ENCODE measurements around the gene UBE2B.

UBE2B gene

DNA sequence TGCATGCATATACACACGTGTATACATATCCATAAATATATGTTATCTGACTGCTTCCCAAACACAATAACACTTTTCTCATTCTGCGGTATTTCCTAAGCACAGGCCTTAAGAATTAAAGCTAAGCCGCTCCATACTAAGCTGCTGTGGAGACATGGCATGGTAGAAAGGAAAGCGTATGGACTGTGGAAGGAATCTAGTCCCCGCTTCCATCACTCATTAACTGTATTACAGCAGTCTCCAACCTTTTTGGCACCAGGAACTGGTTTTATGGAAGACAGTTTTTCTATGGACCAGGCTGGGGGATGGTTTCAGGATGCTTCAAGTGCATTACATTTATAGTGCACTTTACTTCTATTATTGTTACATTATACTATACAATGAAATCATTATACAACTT, 15.7 kb upstream of the UBE2B start:
- Histone ChIP-seq H3K27me3 (ENCODE audit: control insufficient read depth in 1 of 2, insufficient read depth in 1 of 2, low read length in 2 of 2) (no peaks in the 10 kb centered on the region), H4K91ac (ENCODE audit: low read length) (no peak overlapping the region), H3K14ac (ENCODE audit: low read length in 2 of 2) (no peak overlapping the region), H3K4me3 (ENCODE audit: insufficient read depth in 1 of 2, low read depth in 1 of 2, low read length in 2 of 2) (no peak overlapping the region), H3K4me2 (ENCODE audit: low read length, poor library complexity, severe bottlenecking) (no peak overlapping the region), H2BK5ac (ENCODE audit: low read depth, low read length, poor library complexity, severe bottlenecking) (no peak overlapping the region), H2BK12ac (ENCODE audit: low read length in 2 of 2) (no peak overlapping the region), H3K4me1 (ENCODE audit: control insufficient read depth, insufficient read depth, low read depth, low read length) (no peaks in the 10 kb centered on the region), H3K27ac (ENCODE audit: low read length, poor library complexity, severe bottlenecking) (no peak overlapping the region), H2AK5ac (ENCODE audit: low read length, severe bottlenecking) (no peak overlapping the region), H3K23ac (ENCODE audit: low read length in 2 of 2) (no peak overlapping the region), H4K8ac (ENCODE audit: low read length) (no peak overlapping the region), H3K4ac (ENCODE audit: low read depth in 1 of 2, low read length in 2 of 2) (no peak overlapping the region), H3K18ac (ENCODE audit: low read depth in 1 of 2, low read length in 2 of 2) (no peak overlapping the region), H3K9me3 (ENCODE audit: control insufficient read depth, low read length) (no peaks in the 10 kb centered on the region), H2AFZ (ENCODE audit: low read depth, low read length) (no peak overlapping the region), H2BK15ac (ENCODE audit: low read depth, poor library complexity, severe bottlenecking) (no peak overlapping the region), H3K36me3 (ENCODE audit: control insufficient read depth in 1 of 2, insufficient read depth in 2 of 2, low read depth in 1 of 2, low read length in 2 of 2) (peaks cover 0 to 21% of the 10 kb centered on the region in 2 experiments), H3K9ac (ENCODE audit: low read length) (no peak overlapping the region), H2BK120ac (ENCODE audit: low read depth, low read length) (no peak overlapping the region), H3K79me1 (replicated peaks; ENCODE audit: low read length, poor library complexity, severe bottlenecking) (peaks cover 13% of the 10 kb centered on the region)
- no peak for DNase-seq
- 98% methylated on average over 3 of the region's 5 CpGs for WGBS

DNA sequence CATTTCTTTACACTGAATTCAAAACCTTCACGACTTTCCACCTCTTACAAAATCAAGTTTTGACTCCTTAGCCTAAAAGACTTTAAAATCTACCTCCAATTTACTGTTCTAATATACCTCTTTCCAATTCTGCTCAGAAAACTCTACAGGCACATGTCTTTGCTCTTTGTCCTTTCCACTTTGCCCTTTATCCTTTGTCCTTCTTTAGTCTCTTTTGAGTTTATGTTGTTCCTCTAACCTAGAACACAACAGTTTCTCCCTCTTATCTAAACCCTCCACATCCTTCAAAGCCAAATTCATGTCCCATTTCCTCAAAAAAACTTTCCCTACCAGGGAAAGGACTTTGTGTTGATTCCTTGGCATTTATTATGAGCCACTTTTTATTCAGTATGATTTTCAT, 5.8 kb upstream of the UBE2B start:
- no peak overlapping the region for H2AFZ ChIP-seq (ENCODE audit: low read depth, low read length)
- no peak overlapping the region for H2BK120ac ChIP-seq (ENCODE audit: low read depth, low read length)
- no peaks in the 10 kb centered on the region for H3K9me3 ChIP-seq (ENCODE audit: control insufficient read depth, low read length)
- DNase-seq, result no peak
- H3K4me2 ChIP-seq (ENCODE audit: low read length, poor library complexity, severe bottlenecking), result no peak overlapping the region
- H3K4ac ChIP-seq (ENCODE audit: low read depth in 1 of 2, low read length in 2 of 2), result no peak overlapping the region
- H3K23ac ChIP-seq (ENCODE audit: low read length in 2 of 2), result no peak overlapping the region
- peaks cover 3% of the 10 kb centered on the region for H3K4me1 ChIP-seq (ENCODE audit: control insufficient read depth, insufficient read depth, low read depth, low read length)
- H4K91ac ChIP-seq (ENCODE audit: low read length), result no peak overlapping the region
- 94% methylated on average over 1 of the region's 1 CpG for WGBS
- H4K8ac ChIP-seq (ENCODE audit: low read length), result no peak overlapping the region
- H3K27ac ChIP-seq (ENCODE audit: low read length, poor library complexity, severe bottlenecking), result no peak overlapping the region
- peak overlapping the region in 1 of 2 experiments; percentile 93 for H3K4me3 ChIP-seq (ENCODE audit: insufficient read depth in 1 of 2, low read depth in 1 of 2, low read length in 2 of 2)
- peak overlapping the region; percentile 95 for H3K9ac ChIP-seq (ENCODE audit: low read length)
- H3K14ac ChIP-seq (ENCODE audit: low read length in 2 of 2), result no peak overlapping the region
- no peaks in the 10 kb centered on the region for H3K27me3 ChIP-seq (ENCODE audit: control insufficient read depth in 1 of 2, insufficient read depth in 1 of 2, low read length in 2 of 2)
- no peak overlapping the region for H2BK12ac ChIP-seq (ENCODE audit: low read length in 2 of 2)
- H3K36me3 ChIP-seq (ENCODE audit: control insufficient read depth in 1 of 2, insufficient read depth in 2 of 2, low read depth in 1 of 2, low read length in 2 of 2), result peaks cover 0 to 6% of the 10 kb centered on the region in 2 experiments
- no peak overlapping the region for H3K18ac ChIP-seq (ENCODE audit: low read depth in 1 of 2, low read length in 2 of 2)
- H3K79me1 ChIP-seq (replicated peaks; ENCODE audit: low read length, poor library complexity, severe bottlenecking), result peaks cover 8% of the 10 kb centered on the region
- no peak overlapping the region for H2BK15ac ChIP-seq (ENCODE audit: low read depth, poor library complexity, severe bottlenecking)
- H2BK5ac ChIP-seq (ENCODE audit: low read depth, low read length, poor library complexity, severe bottlenecking), result no peak overlapping the region
- H2AK5ac ChIP-seq (ENCODE audit: low read length, severe bottlenecking), result no peak overlapping the region

DNA sequence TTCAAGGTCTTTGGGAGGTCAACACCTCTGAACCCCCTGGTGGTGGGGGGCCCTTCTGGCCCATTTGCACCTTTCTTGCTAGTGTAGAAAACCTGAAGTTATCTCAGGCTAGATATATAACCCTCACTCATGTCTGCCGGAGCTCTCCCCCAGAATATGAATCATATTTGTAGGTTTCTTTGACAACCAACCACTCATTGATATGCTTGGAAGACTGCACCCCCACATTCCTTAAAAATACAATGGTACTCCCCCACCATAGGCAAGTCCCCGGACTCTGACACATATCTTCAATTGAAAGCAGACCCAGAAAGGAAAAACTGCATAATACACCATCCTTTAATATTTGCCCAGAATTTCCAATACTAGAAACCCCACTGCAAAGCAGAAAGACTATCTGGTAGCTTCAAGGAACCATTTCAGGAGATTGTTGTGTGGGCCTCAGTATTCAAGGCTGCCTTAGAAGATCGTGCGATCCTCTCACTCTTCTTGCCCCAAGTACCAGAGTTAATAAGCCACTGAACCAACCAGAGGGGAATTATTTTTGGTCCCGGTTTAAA, 978 bp upstream of the UBE2B start:
- DNase-seq, result no peak
- Histone ChIP-seq H3K23ac (ENCODE audit: low read length in 2 of 2) (no peak overlapping the region), H3K4me2 (ENCODE audit: low read length, poor library complexity, severe bottlenecking) (peak overlapping the region; percentile 54), H3K36me3 (ENCODE audit: control insufficient read depth in 1 of 2, insufficient read depth in 2 of 2, low read depth in 1 of 2, low read length in 2 of 2) (peaks cover 0 to 16% of the 10 kb centered on the region in 2 experiments), H3K9ac (ENCODE audit: low read length) (peak overlapping the region; percentile 100), H3K18ac (ENCODE audit: low read depth in 1 of 2, low read length in 2 of 2) (peak overlapping the region in 1 of 2 experiments; percentile 52), H2AK5ac (ENCODE audit: low read length, severe bottlenecking) (no peak overlapping the region), H4K8ac (ENCODE audit: low read length) (no peak overlapping the region), H2BK5ac (ENCODE audit: low read depth, low read length, poor library complexity, severe bottlenecking) (no peak overlapping the region), H2AFZ (ENCODE audit: low read depth, low read length) (no peak overlapping the region), H3K14ac (ENCODE audit: low read length in 2 of 2) (no peak overlapping the region), H4K91ac (ENCODE audit: low read length) (no peak overlapping the region), H2BK15ac (ENCODE audit: low read depth, poor library complexity, severe bottlenecking) (no peak overlapping the region), H2BK120ac (ENCODE audit: low read depth, low read length) (no peak overlapping the region), H3K27me3 (ENCODE audit: control insufficient read depth in 1 of 2, insufficient read depth in 1 of 2, low read length in 2 of 2) (no peaks in the 10 kb centered on the region), H3K27ac (ENCODE audit: low read length, poor library complexity, severe bottlenecking) (peak overlapping the region; percentile 28), H3K9me3 (ENCODE audit: control insufficient read depth, low read length) (no peaks in the 10 kb centered on the region), H2BK12ac (ENCODE audit: low read length in 2 of 2) (no peak overlapping the region), H3K79me1 (replicated peaks; ENCODE audit: low read length, poor library complexity, severe bottlenecking) (peaks cover 7% of the 10 kb centered on the region), H3K4me3 (ENCODE audit: insufficient read depth in 1 of 2, low read depth in 1 of 2, low read length in 2 of 2) (peak overlapping the region in 1 of 2 experiments; percentile 94), H3K4me1 (ENCODE audit: control insufficient read depth, insufficient read depth, low read depth, low read length) (peaks cover 4% of the 10 kb centered on the region), H3K4ac (ENCODE audit: low read depth in 1 of 2, low read length in 2 of 2) (no peak overlapping the region)
- WGBS, result 71% methylated on average over 4 of the region's 5 CpGs

DNA sequence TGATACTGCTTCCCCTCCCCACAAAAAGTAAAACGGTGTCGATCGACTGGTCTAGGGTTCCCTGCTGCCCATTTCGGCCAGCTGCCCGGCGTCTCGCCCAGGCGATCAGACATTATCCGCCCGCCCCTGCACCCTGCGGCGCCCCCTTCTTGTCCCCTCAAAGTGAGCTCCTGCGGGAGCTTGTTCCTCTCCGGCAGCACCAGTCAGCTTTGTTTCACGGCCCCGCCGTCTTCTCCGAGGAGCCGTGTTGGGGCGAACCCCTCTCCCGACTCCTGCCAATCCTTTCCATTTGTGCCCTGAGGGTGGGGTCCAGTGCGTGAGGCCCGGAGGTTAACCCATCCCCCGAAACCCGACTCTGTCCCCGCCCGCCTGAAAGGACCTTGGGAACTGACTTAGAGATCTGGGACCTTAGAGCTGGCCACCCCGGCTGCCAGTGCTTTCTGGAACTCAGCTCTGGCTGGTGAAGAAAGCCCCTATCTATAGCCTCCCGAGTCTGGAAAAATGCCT, 518 bp downstream of the UBE2B start:
- no peaks in the 10 kb centered on the region for H3K27me3 ChIP-seq (ENCODE audit: control insufficient read depth in 1 of 2, insufficient read depth in 1 of 2, low read length in 2 of 2)
- no peak overlapping the region for H2BK12ac ChIP-seq (ENCODE audit: low read length in 2 of 2)
- H3K4me2 ChIP-seq (ENCODE audit: low read length, poor library complexity, severe bottlenecking), result peak overlapping the region; percentile 78
- DNase-seq, result peak; percentile 72
- peak overlapping the region in 1 of 2 experiments; percentile 89 for H3K14ac ChIP-seq (ENCODE audit: low read length in 2 of 2)
- peaks cover 5% of the 10 kb centered on the region for H3K79me1 ChIP-seq (replicated peaks; ENCODE audit: low read length, poor library complexity, severe bottlenecking)
- no peak overlapping the region for H4K8ac ChIP-seq (ENCODE audit: low read length)
- H2AFZ ChIP-seq (ENCODE audit: low read depth, low read length), result peak overlapping the region; percentile 36
- peak overlapping the region; percentile 22 for H2BK5ac ChIP-seq (ENCODE audit: low read depth, low read length, poor library complexity, severe bottlenecking)
- H3K36me3 ChIP-seq (ENCODE audit: control insufficient read depth in 1 of 2, insufficient read depth in 2 of 2, low read depth in 1 of 2, low read length in 2 of 2), result peaks cover 0 to 27% of the 10 kb centered on the region in 2 experiments
- H3K4me3 ChIP-seq (ENCODE audit: insufficient read depth in 1 of 2, low read depth in 1 of 2, low read length in 2 of 2), result peak overlapping the region; percentile 94 to 98
- H3K4ac ChIP-seq (ENCODE audit: low read depth in 1 of 2, low read length in 2 of 2), result peak overlapping the region; percentile 62 to 80
- peak overlapping the region; percentile 76 for H2BK120ac ChIP-seq (ENCODE audit: low read depth, low read length)
- H3K9me3 ChIP-seq (ENCODE audit: control insufficient read depth, low read length), result no peaks in the 10 kb centered on the region
- H3K27ac ChIP-seq (ENCODE audit: low read length, poor library complexity, severe bottlenecking), result peak overlapping the region; percentile 88
- H2BK15ac ChIP-seq (ENCODE audit: low read depth, poor library complexity, severe bottlenecking), result peak overlapping the region; percentile 79
- H3K9ac ChIP-seq (ENCODE audit: low read length), result peak overlapping the region; percentile 100
- peak overlapping the region; percentile 92 for H4K91ac ChIP-seq (ENCODE audit: low read length)
- peak overlapping the region; percentile 52 to 98 for H3K18ac ChIP-seq (ENCODE audit: low read depth in 1 of 2, low read length in 2 of 2)
- H3K23ac ChIP-seq (ENCODE audit: low read length in 2 of 2), result peak overlapping the region; percentile 66 to 92
- H3K4me1 ChIP-seq (ENCODE audit: control insufficient read depth, insufficient read depth, low read depth, low read length), result peaks cover 4% of the 10 kb centered on the region
- WGBS, result under 1% methylated on average over 29 of the region's 29 CpGs
- peak overlapping the region; percentile 68 for H2AK5ac ChIP-seq (ENCODE audit: low read length, severe bottlenecking)

All from mesenchymal stem cell (in vitro differentiated cells and primary cell).